Natural killer cell (primary cell): ENCODE results near the gene SMAD7. TPM values are rescaled to one million over a fixed set of nuclear protein-coding genes. Genes with fewer than 3 reads are reported as not detected.

ENCODE experiments used
- ATAC-seq, 3 donors: fragments of 150-1000 bp in 2 of 3; fragments of 200-7000 bp in 1 of 3; cut with Tn5 transposase; 1 replicate in 1 of 3; 2 replicates in 2 of 3; pipeline ENCODE4 v1.10.0; 2021; ENCODE audit warnings: mild to moderate bottlenecking in 2 of 3, moderate library complexity in 2 of 3
- DNase-seq, 2 donors: peaks; one replicate each; pipeline versions ENCODE4 v3.0.0 to v3.0.0-alpha.2; 2013 to 2021; ENCODE audit warnings: mixed read lengths in 1 of 2
- H3K27ac ChIP-seq: one replicate; pipeline ENCODE4 v1.5.1; 2013; ENCODE audit warnings: mild to moderate bottlenecking, low read length
- H3K27me3 ChIP-seq: one replicate; pipeline ENCODE4 v1.6.1; 2013; ENCODE audit warnings: low read length; ENCODE audit not compliant: control insufficient read depth, insufficient read depth
- H3K36me3 ChIP-seq: one replicate; pipeline ENCODE4 v1.6.1; 2013; ENCODE audit warnings: low read length; ENCODE audit not compliant: control insufficient read depth, insufficient read depth
- H3K4me1 ChIP-seq: one replicate; pipeline ENCODE4 v1.6.1; 2013; ENCODE audit warnings: low read length; ENCODE audit not compliant: control insufficient read depth, insufficient read depth
- H3K4me3 ChIP-seq: one replicate; pipeline ENCODE4 v1.5.1; 2013; ENCODE audit warnings: low read length
- H3K9me3 ChIP-seq: one replicate; pipeline ENCODE4 v1.6.1; 2013; ENCODE audit warnings: low read length; ENCODE audit not compliant: control insufficient read depth, insufficient read depth
- H3K27ac Mint-ChIP-seq, 2 donors: one replicate each; pipeline ENCODE4 v1.8.0; 2022; ENCODE audit warnings: mild to moderate bottlenecking in 2 of 2, mixed read lengths in 2 of 2, moderate library complexity in 1 of 2
- H3K27me3 Mint-ChIP-seq, 2 donors: one replicate each; pipeline ENCODE4 v1.8.0; 2022; ENCODE audit warnings: low read depth in 2 of 2, mixed read lengths in 2 of 2
- H3K36me3 Mint-ChIP-seq: one replicate; pipeline ENCODE4 v1.8.0; 2022; ENCODE audit warnings: mixed read lengths
- H3K4me1 Mint-ChIP-seq, 2 donors: one replicate each; pipeline ENCODE4 v1.8.0; 2022; ENCODE audit warnings: mixed read lengths in 2 of 2
- H3K4me3 Mint-ChIP-seq: one replicate; pipeline ENCODE4 v1.8.0; 2022; ENCODE audit warnings: mild to moderate bottlenecking, moderate library complexity, mixed read lengths
- H3K9me3 Mint-ChIP-seq, 2 donors: one replicate each; pipeline ENCODE4 v1.8.0; 2022; ENCODE audit warnings: mixed read lengths in 2 of 2
- WGBS: methylation state at CpG from one replicate; pipeline ENCODE4 v1.1.7; 2013; ENCODE audit warnings: missing lambda C conversion rate; ENCODE audit not compliant: insufficient coverage; 5-methylcytosine and 5-hydroxymethylcytosine counted together
- intact Hi-C: fragments of 100-400 bp; cut with micrococcal nuclease; formaldehyde crosslinking; loops from one replicate; pipeline ENCODE4 v1.14.2; 2022
- total RNA-seq, 4 donors: library from RNA; stranded (reverse); fragments of 120-200 nt in 1 of 4; gene quantifications; one replicate each; pipeline versions ENCODE4 v1.2.3 to v1.2.4, GENCODE V29; 2013 to 2022
- TF ChIP-seq, protein P1 (sequence below): fragments of 200-600 bp; IDR thresholded peaks from one replicate; pipeline ENCODE4 v1.8.0; 2022; ENCODE audit warnings: antibody characterized with exemption

Gene SMAD7
- total RNA-seq, 3 donors from 2014 or later (not counting 1 experiment from before 2014, with no cell fraction given), result 127 to 204 (median 182) TPM

DNA sequence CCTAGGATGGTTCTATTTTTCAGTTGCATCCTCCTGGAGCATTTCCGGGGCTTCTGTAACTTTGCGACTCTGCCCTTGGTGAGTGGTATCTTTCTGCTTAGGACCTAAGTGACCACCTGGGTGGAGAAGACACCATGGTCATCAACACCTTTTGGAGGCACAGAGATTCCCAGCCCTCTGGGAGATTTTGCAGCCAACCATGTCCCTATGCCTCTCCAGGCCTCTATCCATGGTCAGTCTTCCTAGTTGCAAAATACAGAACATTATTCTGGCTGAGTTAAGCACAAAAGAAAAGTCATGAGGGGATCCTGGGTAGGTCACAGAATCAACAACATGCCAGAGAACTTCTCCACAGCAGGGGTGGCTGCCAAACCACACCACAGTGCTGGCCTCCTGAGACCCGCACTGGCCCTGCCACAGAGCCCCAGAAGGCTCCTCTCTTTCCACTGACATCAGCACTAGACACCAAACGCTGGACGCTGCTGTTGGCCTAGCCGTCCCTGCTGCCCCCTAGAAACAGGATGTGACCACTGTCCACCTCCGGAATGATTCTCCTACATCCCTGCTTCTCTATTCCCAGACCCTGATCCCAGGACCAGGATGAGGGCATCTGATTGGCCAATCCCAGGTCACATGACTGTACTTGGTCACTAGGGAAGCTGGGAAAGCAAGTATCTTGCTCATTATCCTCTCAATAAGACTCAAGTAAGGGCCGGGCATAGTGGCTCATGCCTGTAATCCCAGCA lies 47.7 kb downstream of the SMAD7 start:
- Mint-ChIP-seq H3K27ac (no peak overlapping the region), H3K36me3 (no peaks in the 10 kb centered on the region), H3K27me3 (peaks cover 0 to 3% of the 10 kb centered on the region in 2 donors), H3K4me3 (no peak overlapping the region), H3K9me3 (peaks cover 2 to 8% of the 10 kb centered on the region in 2 donors), H3K4me1 (peaks cover 13 to 16% of the 10 kb centered on the region in 2 donors)
- Histone ChIP-seq H3K4me1 (no peaks in the 10 kb centered on the region), H3K36me3 (no peaks in the 10 kb centered on the region), H3K9me3 (peaks cover 4% of the 10 kb centered on the region), H3K27ac (no peak overlapping the region), H3K4me3 (no peak overlapping the region), H3K27me3 (no peaks in the 10 kb centered on the region)
- ATAC-seq (no peak), DNase-seq (no peak)
- WGBS, result 79% methylated on average over 8 of the region's 8 CpGs
- TF ChIP-seq, protein P1, sequence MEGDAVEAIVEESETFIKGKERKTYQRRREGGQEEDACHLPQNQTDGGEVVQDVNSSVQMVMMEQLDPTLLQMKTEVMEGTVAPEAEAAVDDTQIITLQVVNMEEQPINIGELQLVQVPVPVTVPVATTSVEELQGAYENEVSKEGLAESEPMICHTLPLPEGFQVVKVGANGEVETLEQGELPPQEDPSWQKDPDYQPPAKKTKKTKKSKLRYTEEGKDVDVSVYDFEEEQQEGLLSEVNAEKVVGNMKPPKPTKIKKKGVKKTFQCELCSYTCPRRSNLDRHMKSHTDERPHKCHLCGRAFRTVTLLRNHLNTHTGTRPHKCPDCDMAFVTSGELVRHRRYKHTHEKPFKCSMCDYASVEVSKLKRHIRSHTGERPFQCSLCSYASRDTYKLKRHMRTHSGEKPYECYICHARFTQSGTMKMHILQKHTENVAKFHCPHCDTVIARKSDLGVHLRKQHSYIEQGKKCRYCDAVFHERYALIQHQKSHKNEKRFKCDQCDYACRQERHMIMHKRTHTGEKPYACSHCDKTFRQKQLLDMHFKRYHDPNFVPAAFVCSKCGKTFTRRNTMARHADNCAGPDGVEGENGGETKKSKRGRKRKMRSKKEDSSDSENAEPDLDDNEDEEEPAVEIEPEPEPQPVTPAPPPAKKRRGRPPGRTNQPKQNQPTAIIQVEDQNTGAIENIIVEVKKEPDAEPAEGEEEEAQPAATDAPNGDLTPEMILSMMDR, result no peak
- intact Hi-C loops, result no loop called here

DNA sequence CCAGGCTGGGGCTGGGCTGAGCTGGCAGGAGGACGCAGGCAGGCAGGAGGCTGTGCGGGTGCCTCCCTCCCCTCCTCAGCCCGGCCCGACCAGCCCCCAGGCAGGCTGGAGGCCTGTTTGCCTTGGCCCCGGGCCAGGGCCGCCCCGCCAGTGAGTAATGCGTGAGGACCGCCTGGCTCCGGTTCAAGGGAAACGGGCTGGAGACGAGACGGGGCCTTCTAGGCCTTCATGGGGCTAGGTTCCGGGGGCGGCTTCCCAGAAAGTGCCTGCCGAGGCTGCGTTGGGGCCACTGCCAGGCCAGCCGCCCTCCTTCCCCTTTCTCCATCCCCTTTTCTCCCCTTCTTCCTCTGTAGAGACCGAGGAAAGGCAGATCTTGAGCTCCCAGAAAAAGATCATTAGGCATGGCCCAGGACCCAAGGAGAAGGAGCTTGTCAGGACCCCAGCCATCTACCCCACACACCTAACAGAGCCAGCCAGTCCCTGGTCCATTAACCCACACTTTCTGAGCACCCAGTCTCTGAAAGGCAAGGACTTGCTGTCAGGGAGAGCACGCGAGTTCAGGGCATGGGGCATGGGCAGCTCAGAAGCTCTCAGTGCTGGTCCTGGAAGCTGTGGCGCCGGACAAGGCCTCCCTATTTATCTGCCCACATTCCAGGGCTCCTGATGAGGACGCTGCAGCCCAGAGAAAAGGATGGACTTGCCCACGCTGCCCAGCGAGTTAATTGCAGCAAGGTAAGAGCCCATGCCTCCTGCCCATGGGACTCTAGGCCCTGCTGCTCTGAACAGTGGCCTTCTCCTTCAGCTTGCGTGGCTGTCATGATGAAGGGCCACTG lies 48.5 kb downstream of the SMAD7 start:
- TF ChIP-seq, protein P1, result no peak
- Mint-ChIP-seq H3K27ac (no peak overlapping the region), H3K4me3 (no peak overlapping the region), H3K36me3 (no peaks in the 10 kb centered on the region), H3K9me3 (peaks cover 2 to 8% of the 10 kb centered on the region in 2 donors), H3K27me3 (peaks cover 0 to 3% of the 10 kb centered on the region in 2 donors), H3K4me1 (peaks cover 16 to 18% of the 10 kb centered on the region in 2 donors)
- ATAC-seq (no peak), DNase-seq (no peak)
- Histone ChIP-seq H3K4me1 (peaks cover 5% of the 10 kb centered on the region), H3K36me3 (no peaks in the 10 kb centered on the region), H3K27ac (no peak overlapping the region), H3K27me3 (no peaks in the 10 kb centered on the region), H3K4me3 (no peak overlapping the region), H3K9me3 (peaks cover 4% of the 10 kb centered on the region)
- 74% methylated on average over 27 of the region's 27 CpGs for WGBS
- intact Hi-C loops, result no loop called here

DNA sequence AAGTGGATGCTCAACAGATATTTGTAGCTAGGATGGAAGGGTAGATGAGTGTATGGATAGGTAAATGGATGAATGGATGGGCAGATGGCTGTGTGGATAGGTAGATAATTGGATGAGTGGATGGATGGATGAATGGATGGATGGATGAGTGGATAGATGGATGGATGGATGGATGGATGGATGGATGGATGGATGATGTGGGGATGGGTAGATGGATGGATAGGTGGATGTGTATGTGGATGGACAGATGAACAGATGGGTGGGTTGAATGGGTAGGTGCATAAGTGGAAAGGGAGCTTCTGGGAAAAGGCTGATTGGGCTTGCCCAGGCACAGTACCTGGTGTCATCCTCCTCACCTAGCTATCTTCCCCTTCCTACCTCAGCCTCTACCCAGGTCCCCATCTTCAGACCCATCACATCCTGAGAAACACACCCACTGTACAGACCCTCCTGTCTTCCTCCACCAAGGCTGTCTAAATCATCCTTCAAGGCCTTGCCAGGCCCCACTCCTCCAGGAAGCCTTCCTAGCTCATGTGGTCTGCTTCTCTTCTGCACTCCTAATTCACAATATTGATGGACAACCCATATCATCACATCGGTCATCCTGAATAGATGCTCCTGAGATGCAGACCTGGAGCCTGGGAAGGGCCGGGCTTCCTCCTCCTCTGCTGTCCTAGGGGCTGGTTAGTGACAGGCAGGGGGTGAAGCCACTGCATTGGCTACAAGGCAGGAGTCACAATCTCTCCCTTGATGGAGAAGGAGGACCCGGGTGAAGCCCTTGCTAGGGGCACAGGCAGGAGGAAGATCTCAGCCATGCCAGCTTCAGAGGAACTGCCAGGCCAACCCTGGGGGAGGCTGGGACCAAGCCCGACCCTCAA lies 49.4 kb downstream of the SMAD7 start:
- 64% methylated on average over 4 of the region's 4 CpGs for WGBS
- H3K4me3 Mint-ChIP-seq, result no peak overlapping the region
- DNase-seq (no peak), ATAC-seq (no peak)
- no peaks in the 10 kb centered on the region for H3K36me3 Mint-ChIP-seq
- H3K36me3 ChIP-seq, result no peaks in the 10 kb centered on the region
- peaks cover 13% of the 10 kb centered on the region for H3K4me1 ChIP-seq
- H3K27me3 ChIP-seq, result no peaks in the 10 kb centered on the region
- no peak overlapping the region for H3K27ac Mint-ChIP-seq
- intact Hi-C loops, result no loop called here
- no peak overlapping the region for H3K27ac ChIP-seq
- H3K27me3 Mint-ChIP-seq, result peaks cover 0 to 3% of the 10 kb centered on the region in 2 donors
- peaks cover 25 to 26% of the 10 kb centered on the region in 2 donors for H3K4me1 Mint-ChIP-seq
- no peak overlapping the region for H3K4me3 ChIP-seq
- TF ChIP-seq, protein P1, result no peak
- H3K9me3 Mint-ChIP-seq, result peaks cover 2 to 8% of the 10 kb centered on the region in 2 donors
- H3K9me3 ChIP-seq, result peaks cover 4% of the 10 kb centered on the region
